Right lobe of liver (tissue), 4 donors: ENCODE data around the gene SLC8A2.

ENCODE experiments used
- POLR2A ChIP-seq: fragments of 450-650 bp; IDR thresholded peaks from one replicate; pipeline ENCODE4 v1.6.1; 2017; ENCODE audit warnings: antibody characterized with exemption, mild to moderate bottlenecking
- TF ChIP-seq, protein P1 (sequence below), 4 donors: fragments of 200-600 bp in 3 of 4; fragments of 450-650 bp in 1 of 4; IDR thresholded peaks; one replicate each; pipeline versions ENCODE4 v1.5.1 to v1.8.0; 2016 to 2022; ENCODE audit warnings: antibody characterized with exemption in 4 of 4, mild to moderate bottlenecking in 2 of 4
- donor health status: DM: no; HTN: no; CAD: no.
- donor health status: DM: no; HTN: no; CAD: no.
- donor health status: DM: no; HTN: yes; CAD: no.

- TF ChIP-seq, protein P1, sequence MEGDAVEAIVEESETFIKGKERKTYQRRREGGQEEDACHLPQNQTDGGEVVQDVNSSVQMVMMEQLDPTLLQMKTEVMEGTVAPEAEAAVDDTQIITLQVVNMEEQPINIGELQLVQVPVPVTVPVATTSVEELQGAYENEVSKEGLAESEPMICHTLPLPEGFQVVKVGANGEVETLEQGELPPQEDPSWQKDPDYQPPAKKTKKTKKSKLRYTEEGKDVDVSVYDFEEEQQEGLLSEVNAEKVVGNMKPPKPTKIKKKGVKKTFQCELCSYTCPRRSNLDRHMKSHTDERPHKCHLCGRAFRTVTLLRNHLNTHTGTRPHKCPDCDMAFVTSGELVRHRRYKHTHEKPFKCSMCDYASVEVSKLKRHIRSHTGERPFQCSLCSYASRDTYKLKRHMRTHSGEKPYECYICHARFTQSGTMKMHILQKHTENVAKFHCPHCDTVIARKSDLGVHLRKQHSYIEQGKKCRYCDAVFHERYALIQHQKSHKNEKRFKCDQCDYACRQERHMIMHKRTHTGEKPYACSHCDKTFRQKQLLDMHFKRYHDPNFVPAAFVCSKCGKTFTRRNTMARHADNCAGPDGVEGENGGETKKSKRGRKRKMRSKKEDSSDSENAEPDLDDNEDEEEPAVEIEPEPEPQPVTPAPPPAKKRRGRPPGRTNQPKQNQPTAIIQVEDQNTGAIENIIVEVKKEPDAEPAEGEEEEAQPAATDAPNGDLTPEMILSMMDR (IDR thresholded peaks at IDR 0.05) = no peak
- TF ChIP-seq POLR2A = no peak
These were observed 4.8 kb upstream of the SLC8A2 start for GRCh38 chr19:47476438-47476972.
